K562 (cell line): ENCODE data around the gene PRSS27. TPM values are rescaled to one million over a fixed set of nuclear protein-coding genes. Genes with fewer than 3 reads are reported as not detected.

Experiments used
- ATF2 ChIP-seq: sonication (generic); formaldehyde crosslinking; IDR thresholded peaks from 2 replicates; pipeline ENCODE4 v1.8.1; 2022; ENCODE audit warnings: missing genetic modification reagents
- BHLHE40 ChIP-seq: IDR thresholded peaks from 2 replicates; pipeline ENCODE4 v1.6.1; 2011; ENCODE audit warnings: low read length, improper control_type of control experiment
- BRF1 ChIP-seq: IDR thresholded peaks from 3 replicates; pipeline ENCODE4 v1.6.1; 2011; ENCODE audit warnings: borderline replicate concordance, mild to moderate bottlenecking; ENCODE audit not compliant: insufficient read length; ENCODE audit errors: extremely low read depth
- CHD1 ChIP-seq: fragments of 200-600 bp; sonication (generic); IDR thresholded peaks from one replicate; pipeline ENCODE4 v1.6.1; 2012; ENCODE audit warnings: mild to moderate bottlenecking, moderate library complexity, low read length, inconsistent platforms
- ELK1 ChIP-seq: sonication (generic); formaldehyde crosslinking; IDR thresholded peaks from 2 replicates; pipeline ENCODE4 v1.8.1; 2022; ENCODE audit warnings: missing genetic modification reagents
- HBP1 ChIP-seq: fragments of 450-650 bp; formaldehyde crosslinking; IDR thresholded peaks from 2 replicates; pipeline ENCODE4 v1.4.0; 2022; ENCODE audit warnings: missing genetic modification characterization
- HDAC3 ChIP-seq: fragments of 450-650 bp; IDR thresholded peaks from 2 replicates; pipeline ENCODE4 v1.6.1; 2018; ENCODE audit warnings: borderline replicate concordance, mild to moderate bottlenecking, moderate library complexity; ENCODE audit not compliant: partially characterized antibody
- JUND ChIP-seq, 2 experiments: IDR thresholded peaks; 2 replicates in 1 of 2; 3 replicates in 1 of 2; pipeline ENCODE4 v1.6.1; 2011; ENCODE audit warnings: borderline replicate concordance in 2 of 2, low read depth in 2 of 2, low read length in 2 of 2, improper control_type of control experiment in 1 of 2, missing biosample characterization in 1 of 2, missing genetic modification characterization in 1 of 2, missing genetic modification reagents in 1 of 2
- NCOA2 ChIP-seq, 2 experiments: fragments of 450-650 bp; IDR thresholded peaks; 2 replicates each; pipeline ENCODE4 v1.6.1; 2018; ENCODE audit warnings: mild to moderate bottlenecking in 2 of 2, moderate library complexity in 1 of 2; ENCODE audit not compliant: partially characterized antibody in 2 of 2
- NFIX ChIP-seq: fragments of 250-450 bp; sonication (Bioruptor Pico); IDR thresholded peaks from 2 replicates; pipeline ENCODE4 v1.4.0; 2020; ENCODE audit warnings: low read depth, mild to moderate bottlenecking, moderate library complexity
- OTX1 ChIP-seq: fragments of 450-650 bp; formaldehyde crosslinking; IDR thresholded peaks from 2 replicates; pipeline ENCODE4 v1.4.0; 2022; ENCODE audit warnings: mild to moderate bottlenecking
- WHSC1 ChIP-seq: IDR thresholded peaks from one replicate; pipeline ENCODE4 v1.6.1; 2012; ENCODE audit warnings: low read length, control low read depth, inconsistent platforms
- ZBTB1 ChIP-seq: sonication (generic); formaldehyde crosslinking; IDR thresholded peaks from 2 replicates; pipeline ENCODE4 v1.8.1; 2023; ENCODE audit warnings: missing genetic modification reagents, low read depth, mild to moderate bottlenecking, borderline replicate concordance
- ZBTB8A ChIP-seq: fragments of 450-650 bp; IDR thresholded peaks from 2 replicates; pipeline ENCODE4 v1.6.1; 2018; ENCODE audit warnings: mild to moderate bottlenecking, moderate library complexity; ENCODE audit not compliant: partially characterized antibody
- ZNF124 ChIP-seq: sonication (generic); formaldehyde crosslinking; IDR thresholded peaks from 2 replicates; pipeline ENCODE4 v1.8.1; 2022; ENCODE audit warnings: missing genetic modification reagents
- ZNF699 ChIP-seq: fragments of 250-450 bp; sonication (Bioruptor Pico); IDR thresholded peaks from 2 replicates; pipeline ENCODE4 v1.8.0; 2021; ENCODE audit warnings: mild to moderate bottlenecking, moderate library complexity; ENCODE audit not compliant: insufficient replicate concordance
- polyA plus RNA-seq, 8 experiments: library from polyadenylated mRNA; depleted of rRNA in 4 of 8; stranded (reverse) in 5 of 8; unstranded in 3 of 8; fragments of >200 nt; fragmentation: Nextera tagmentation in 2 of 8; fragmentation: Illumina TruSeq in 1 of 8; extraction: Ambion mirVana in 2 of 8; extraction: Trizol in 1 of 8; gene quantifications; 2 replicates each; pipeline versions ENCODE4 v1.2.1 to v1.2.3, GENCODE V29; 2011 to 2014; ENCODE audit warnings: inconsistent platforms in 1 of 8, missing spikeins in 1 of 8
- total RNA-seq, 7 experiments: library from RNA; depleted of rRNA in 6 of 7; stranded (reverse); fragments of >200 nt in 6 of 7; fragmentation: Illumina TruSeq in 2 of 7; extraction: Trizol in 2 of 7; gene quantifications; 2 replicates each; pipeline versions ENCODE4 v1.2.1 to v1.2.3, GENCODE V29; 2011 to 2021; ENCODE audit warnings: low replicate concordance in 1 of 7
- TF ChIP-seq, protein P1 (sequence below): sonication (generic); formaldehyde crosslinking; IDR thresholded peaks from 2 replicates; pipeline ENCODE4 v1.8.1; 2023; ENCODE audit warnings: mild to moderate bottlenecking, missing genetic modification reagents
- TF ChIP-seq, protein P2 (sequence below): fragments of 450-650 bp; IDR thresholded peaks from 2 replicates; pipeline ENCODE4 v1.6.1; 2016; ENCODE audit warnings: low read depth, mild to moderate bottlenecking, moderate library complexity
- TF ChIP-seq, protein P3 (sequence below): fragments of 250-450 bp; sonication (Bioruptor Pico); IDR thresholded peaks from 2 replicates; pipeline ENCODE4 v1.5.0; 2021

PRSS27 gene
- total and polyA plus RNA-seq, 9 of the 15 experiments (the other 6 are each of a cell fraction or from before 2014, with no cell fraction given), result 0.09 to 0.20 (median 0.17) TPM; not detected in 5

GRCh38 chr16:2720719-2721633, 952 bp upstream of the PRSS27 start (continued):
- no peak for TF ChIP-seq ZBTB1
- TF ChIP-seq HBP1 (CRISPR knock-in tag), result no peak
- TF ChIP-seq HDAC3, result no peak
- TF ChIP-seq, protein P1, sequence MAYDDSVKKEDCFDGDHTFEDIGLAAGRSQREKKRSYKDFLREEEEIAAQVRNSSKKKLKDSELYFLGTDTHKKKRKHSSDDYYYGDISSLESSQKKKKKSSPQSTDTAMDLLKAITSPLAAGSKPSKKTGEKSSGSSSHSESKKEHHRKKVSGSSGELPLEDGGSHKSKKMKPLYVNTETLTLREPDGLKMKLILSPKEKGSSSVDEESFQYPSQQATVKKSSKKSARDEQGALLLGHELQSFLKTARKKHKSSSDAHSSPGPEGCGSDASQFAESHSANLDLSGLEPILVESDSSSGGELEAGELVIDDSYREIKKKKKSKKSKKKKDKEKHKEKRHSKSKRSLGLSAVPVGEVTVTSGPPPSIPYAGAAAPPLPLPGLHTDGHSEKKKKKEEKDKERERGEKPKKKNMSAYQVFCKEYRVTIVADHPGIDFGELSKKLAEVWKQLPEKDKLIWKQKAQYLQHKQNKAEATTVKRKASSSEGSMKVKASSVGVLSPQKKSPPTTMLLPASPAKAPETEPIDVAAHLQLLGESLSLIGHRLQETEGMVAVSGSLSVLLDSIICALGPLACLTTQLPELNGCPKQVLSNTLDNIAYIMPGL (CRISPR knock-in tag), result no peak
- TF ChIP-seq, protein P2, sequence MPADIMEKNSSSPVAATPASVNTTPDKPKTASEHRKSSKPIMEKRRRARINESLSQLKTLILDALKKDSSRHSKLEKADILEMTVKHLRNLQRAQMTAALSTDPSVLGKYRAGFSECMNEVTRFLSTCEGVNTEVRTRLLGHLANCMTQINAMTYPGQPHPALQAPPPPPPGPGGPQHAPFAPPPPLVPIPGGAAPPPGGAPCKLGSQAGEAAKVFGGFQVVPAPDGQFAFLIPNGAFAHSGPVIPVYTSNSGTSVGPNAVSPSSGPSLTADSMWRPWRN, result no peak
- TF ChIP-seq, protein P3, sequence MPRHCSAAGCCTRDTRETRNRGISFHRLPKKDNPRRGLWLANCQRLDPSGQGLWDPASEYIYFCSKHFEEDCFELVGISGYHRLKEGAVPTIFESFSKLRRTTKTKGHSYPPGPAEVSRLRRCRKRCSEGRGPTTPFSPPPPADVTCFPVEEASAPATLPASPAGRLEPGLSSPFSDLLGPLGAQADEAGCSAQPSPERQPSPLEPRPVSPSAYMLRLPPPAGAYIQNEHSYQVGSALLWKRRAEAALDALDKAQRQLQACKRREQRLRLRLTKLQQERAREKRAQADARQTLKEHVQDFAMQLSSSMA (CRISPR knock-in tag), result no peak
- no peak for TF ChIP-seq BRF1
- no peak for TF ChIP-seq WHSC1
- TF ChIP-seq CHD1, result no peak
- no peak for TF ChIP-seq ZBTB8A
- peak; percentile 57 for TF ChIP-seq JUND (IDR thresholded peaks at IDR 0.05; ENCODE audit: borderline replicate concordance, low read depth, low read length)
- TF ChIP-seq JUND (tag; IDR thresholded peaks at IDR 0.05; ENCODE audit: borderline replicate concordance, low read depth, low read length), result no peak
- TF ChIP-seq ZNF124 (CRISPR knock-in tag), result no peak
- TF ChIP-seq BHLHE40, result no peak
- TF ChIP-seq NFIX (CRISPR knock-in tag), result no peak
- no peak for TF ChIP-seq OTX1
- TF ChIP-seq ZNF699, result no peak
- no peak for TF ChIP-seq ELK1 (CRISPR knock-in tag)
- TF ChIP-seq ATF2, result peak; percentile 80; the same call in 1 of the 2 replicates
- no peak for TF ChIP-seq NCOA2 (IDR thresholded peaks at IDR 0.05; ENCODE audit: partially characterized antibody in 2 of 2)
